ENCODE results near the gene TP53INP2. TPM values are rescaled to one million over a fixed set of nuclear protein-coding genes. Genes with fewer than 3 reads are reported as not detected.
"Not testable (repeated sequence)": the region's sequence is repeated elsewhere in the genome, so short reads cannot be mapped to it uniquely, and the experiment has no call there.

TP53INP2 gene
- total RNA-seq, 1 donor from 2014 or later = 5.8 TPM

DNA sequence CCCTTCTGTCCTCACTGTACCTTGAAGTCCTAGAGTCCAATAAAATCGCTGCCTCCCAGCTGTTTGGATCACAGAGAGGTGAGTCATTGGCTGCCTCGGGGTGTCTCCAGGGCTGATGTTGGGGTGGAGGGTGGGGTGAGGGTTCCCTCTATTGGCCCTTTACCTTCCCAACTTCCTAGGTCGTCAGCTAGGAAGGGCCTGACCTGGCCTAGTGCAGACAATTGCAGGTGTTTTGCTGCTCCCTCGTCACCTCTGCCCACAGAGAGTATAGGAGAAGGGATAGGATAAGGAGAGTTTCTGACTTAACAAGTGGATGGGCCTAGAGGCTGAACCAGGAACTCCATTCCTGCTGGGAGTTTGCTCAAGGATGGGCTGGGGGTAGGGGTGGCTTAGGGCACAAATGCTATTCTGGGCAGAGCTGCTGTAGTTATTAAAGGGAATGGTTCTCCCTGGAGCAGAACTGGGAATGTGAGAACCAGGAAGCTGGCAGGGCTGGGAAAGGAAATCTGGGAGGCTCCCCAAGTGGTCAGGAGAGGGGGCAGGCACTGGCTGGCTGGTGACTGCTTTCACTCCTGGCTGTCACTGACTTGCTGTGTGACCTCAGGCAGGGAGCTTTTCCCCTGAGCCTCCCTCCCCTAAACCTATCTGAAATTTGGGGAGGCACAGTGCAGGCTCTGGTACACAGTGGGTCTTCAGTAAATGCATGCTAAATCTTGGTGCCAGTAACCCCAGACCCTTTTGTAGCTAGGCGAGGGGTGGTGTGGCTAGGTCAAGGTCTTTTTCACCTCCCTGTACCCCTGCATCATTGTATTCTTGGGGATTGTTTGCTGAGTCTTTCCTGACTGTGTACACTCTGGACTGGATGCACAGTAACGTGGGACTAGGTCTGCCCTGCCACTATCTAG lies 1.5 kb downstream of the TP53INP2 start:
- peak; percentile 49 for DNase-seq

DNA sequence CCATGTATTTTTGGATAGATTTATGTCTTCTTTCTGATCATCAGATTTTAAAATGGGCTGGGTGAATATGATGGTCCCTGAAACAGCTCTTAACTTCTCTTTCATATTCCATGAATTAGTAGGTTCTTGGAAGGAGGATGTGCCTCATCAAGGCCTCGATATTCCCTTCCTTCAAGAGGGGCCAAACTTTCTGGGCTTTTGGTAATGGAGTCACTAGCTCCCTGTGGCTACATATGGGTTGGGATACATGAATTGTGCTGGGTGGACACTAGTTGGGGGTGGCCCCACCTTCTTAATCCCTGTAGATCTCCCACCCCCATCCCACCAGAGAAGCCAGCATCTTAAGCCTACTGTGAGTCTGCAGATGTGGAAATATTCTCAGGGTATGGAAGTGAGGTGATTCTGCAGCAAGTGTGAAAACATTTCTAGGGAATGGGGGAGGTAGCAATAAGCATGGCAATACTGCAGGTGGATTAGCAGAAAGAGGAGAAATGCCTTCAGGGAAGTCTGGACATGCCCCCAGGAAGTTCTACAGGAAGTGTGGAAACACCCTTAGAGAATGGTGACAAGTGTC lies 2.2 kb downstream of the TP53INP2 start:
- no peak for DNase-seq

DNA sequence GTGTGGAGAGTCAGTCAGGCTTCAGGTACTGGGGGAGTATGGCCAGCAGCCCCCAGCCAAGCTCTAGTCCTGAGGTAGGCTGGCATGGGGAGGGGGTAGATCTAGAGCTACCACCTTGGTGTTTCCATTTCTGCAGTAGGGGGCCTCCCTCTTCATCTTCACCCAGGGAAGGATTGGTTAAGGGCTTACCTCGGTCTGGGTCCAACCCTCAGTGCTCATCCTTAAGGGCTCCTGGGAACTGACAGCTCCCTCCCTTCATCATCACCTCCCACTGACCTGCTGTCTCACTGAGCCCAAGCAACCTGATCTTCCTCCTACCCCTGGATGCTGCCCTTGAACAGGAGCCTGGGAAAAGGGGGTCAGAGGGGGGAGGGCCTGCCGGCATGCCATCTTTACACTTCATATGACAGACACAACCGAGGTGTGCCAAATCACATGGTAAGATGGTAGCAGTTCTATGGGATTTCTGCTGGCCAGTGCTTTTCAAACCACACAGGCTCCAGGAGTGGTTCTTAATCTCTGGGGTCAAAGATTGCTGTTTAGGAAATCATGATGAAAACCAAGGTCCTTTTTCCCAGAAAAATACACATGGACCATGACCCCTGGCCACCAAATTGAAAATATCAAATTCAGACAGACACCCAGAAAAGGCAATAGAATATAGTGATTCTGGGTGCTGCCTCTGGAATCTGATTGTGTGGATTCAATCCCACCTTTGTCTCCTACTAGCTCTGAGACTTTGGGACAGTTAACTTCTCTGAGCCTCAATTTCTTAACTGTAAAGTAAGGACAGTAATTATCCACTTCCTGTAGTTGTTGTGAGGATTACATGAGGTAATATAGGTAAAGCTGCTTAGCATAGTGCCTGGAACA lies 3.0 kb downstream of the TP53INP2 start:
- DNase-seq = no peak

DNA sequence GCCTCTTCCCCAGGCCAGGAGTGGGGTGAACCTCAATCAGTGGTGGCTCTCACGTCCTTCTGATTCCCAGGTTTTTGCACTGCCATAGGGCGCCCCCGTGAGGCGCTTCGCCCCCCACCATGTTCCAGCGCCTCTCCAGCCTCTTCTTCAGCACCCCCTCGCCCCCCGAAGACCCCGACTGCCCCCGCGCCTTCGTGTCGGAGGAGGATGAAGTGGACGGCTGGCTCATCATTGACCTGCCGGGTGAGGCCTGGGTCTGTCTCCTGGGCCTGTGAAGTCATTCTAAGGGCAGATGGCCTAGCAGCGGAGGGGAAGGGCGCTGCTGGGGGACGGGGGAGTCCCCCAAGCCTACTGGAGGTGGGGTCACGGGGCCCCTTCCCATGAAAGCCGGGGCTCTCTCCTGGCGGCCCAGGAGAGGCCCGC lies 4.5 kb downstream of the TP53INP2 start:
- DNase-seq = peak; percentile 73

DNA sequence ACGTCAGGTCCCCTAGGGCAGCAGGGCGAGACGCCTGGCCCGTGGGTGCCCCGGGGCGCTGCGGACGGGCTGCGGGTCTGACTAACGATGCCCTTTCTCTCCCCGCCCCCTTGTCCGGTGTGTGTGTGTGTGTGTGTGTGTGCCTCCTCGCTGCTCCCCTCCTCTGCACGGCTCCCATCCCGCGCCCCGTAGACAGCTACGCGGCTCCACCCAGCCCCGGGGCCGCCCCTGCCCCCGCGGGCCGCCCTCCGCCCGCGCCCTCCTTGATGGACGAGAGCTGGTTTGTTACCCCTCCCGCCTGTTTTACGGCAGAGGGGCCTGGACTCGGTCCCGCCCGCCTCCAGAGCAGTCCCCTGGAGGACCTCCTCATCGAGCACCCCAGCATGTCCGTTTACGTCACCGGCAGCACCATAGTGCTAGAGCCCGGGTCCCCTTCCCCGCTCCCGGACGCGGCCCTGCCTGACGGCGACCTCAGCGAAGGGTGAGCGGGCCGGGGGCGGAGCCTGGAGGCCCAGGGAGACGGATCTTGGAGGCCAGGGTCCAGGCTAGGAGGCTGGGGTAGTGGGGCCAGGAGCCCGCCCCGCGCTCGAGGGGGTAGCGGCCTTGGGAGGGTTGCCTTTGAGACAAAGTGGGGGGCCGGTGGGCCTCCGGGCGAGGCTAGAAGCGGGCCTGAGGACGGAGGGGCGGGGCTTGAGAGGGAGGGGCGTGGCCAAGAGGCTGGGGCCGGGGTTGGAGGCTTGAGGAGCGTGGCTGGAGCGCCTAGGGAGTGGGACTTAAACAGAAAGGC lies 5.1 kb downstream of the TP53INP2 start:
- peak; percentile 84 for DNase-seq

DNA sequence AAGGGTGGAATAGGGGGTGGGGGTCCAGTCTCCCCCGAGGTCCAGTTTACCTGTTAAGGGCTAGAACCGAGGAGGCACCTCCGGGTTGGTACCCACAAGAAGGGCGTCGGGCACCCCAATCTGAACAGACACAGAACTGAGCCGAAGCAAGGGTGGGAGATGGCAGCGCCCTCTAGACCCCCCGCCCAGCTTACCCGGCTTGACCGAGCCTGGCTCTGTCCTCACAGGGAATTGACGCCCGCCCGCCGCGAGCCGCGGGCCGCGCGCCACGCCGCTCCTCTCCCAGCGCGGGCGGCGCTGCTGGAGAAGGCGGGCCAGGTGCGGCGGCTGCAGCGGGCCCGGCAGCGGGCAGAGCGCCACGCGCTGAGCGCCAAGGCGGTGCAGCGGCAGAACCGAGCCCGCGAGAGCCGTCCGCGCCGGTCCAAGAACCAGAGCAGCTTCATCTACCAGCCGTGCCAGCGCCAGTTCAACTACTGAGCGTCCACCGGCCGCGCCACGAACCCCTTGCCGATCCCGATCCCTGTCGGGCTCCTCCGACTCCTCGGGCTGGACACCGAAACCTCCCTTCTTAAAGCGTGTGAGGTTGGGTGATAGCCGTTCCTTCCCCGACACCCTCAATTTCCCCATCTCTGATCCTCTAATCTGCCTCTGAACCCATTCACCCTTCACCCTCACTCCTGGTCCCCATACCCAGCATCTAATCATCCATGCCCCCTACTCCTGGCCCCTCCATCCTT lies 5.9 kb downstream of the TP53INP2 start:
- DNase-seq = peak; percentile 75

DNA sequence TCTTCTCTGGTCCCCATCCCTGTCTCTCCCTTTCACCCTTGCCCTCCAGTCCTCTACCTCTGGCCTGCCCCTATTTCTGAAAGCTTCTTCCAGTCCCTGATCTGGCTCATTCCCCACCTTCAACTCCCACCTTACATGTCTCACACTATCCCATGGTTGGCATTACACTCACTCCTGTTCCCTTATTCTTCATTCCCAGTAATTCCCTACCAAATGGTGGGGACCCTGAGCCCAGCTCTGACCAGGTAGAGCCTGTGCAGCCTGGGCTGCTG lies 6.4 kb downstream of the TP53INP2 start:
- no peak for DNase-seq

DNA sequence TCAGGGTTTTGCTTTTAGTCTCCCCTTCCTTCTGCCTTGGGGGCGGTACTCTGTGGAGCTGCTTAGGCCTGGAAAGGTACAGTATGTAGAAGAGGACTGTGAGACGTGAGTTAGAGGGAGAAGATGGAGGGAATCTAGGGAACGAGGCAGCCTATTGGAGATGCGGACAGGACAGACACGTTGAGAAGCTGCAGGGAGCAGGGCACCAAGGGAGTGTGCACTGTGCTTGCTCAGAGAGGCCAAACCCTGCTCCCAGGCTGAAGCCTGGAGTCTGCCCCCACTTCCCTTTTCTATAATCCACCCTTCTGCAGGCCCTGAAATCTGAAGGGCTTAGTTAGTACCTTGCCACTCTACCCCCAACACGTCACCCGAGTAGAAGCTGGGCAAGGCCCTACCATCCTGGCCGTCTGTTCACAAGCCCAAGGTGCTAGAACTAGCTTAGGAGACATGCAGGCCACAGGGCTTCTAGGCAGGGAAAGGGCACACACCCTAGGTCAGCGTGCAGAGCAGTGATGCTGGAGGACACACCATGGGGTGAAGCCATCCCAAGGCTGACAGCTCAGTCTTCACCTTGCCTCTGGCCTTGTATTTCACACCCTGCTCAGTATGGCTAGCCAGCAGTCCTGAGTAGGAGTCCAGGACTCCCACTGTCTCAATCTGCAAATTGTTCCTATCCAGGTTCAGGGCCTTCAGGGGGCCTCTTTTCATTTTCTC lies 6.9 kb downstream of the TP53INP2 start:
- no peak for DNase-seq

DNA sequence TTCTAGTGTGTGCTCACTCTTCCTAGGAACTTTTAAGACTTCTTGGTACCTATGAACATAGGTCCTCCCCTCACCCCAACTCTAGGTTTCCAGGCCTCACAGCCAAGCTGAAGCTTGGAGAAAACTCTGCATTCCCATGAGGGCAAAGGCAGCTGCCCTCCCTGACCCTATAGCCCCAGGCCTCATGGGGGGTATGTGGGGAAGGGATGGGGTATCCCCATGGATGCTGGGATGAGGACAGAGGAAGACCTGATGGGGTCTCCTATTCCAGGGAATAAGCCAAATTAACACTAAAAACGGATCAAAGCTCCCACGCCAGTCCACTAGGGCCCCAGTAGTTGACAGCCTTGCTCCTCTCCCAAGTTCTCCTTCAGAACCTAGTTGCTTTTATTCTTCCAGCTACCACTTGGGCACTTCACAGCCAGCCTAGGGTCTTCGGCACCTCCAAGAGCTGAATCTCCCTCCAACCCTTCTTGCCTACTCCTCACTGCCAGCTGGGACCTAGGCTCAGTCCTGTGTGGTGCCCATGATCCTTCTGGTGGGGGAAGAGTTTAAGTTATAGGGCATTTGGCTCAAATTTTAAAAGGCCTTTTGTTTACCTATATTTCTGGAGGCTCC lies 7.8 kb downstream of the TP53INP2 start:
- DNase-seq = no peak

DNA sequence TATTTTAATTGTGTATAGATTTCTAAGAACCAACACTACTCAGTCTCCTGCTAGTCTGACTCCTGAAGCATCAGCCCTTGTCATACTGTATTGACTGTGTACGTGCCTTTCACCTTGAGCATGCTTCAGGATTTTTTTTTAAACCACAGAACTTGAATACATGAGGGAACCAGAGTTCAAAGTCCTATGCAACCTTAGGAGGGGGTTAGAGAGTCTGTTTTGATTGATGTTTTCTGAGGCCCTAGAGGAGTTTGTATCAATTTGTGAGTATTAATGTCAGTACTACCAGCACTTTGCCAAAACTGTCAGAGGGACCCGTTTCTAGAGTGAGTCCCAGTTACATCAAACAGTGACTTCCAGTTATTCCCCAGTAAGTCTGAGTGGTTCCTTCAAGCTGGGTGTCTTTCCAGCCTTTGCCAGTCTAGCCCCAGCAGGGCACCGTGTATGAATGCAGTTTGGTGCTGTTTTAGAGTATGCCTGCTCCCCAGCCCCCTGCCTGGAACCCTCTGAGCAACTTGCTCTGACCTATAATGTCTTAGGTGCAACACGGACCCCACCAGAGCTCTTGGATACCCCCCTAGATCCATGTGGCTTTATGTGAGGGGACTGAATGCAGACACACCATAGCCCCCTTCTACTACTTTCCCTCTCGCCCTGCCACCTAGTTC lies 8.5 kb downstream of the TP53INP2 start:
- no peak for DNase-seq

DNA sequence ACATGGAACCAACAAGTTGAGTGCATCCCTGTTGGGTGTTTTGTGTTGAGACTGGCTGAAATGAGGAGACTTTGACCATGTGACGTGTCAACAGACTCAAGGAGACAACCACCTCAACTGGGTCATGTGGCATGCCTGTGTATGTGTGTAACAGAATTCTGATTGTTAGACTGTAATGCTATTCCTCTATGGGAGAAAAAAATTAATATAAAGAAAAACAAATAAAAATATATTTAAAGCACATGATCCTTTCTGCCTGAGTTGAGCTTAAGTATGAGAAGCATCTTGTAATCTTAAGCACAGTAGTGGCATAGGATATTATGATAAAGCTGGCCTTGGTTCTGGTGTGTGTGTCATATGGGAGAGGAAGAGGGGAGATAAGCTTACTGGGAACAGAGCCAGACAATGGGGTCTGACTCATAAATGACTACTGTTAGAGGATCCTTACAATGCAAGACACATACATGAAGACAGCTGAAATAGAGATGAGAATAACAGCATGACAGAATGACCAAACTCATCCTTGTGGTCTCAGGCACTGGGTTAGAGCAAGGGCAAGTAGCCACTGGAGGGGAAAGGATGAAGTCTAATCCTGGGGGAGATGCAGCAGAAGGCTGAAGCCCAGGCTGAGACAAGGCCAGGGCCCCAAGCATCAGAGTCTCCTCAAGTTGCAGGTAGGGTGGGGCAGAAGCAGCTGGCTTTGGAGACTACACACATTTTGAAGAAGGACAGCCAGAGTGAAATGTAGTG lies 9.2 kb downstream of the TP53INP2 start:
- DNase-seq = peak; percentile 96

DNA sequence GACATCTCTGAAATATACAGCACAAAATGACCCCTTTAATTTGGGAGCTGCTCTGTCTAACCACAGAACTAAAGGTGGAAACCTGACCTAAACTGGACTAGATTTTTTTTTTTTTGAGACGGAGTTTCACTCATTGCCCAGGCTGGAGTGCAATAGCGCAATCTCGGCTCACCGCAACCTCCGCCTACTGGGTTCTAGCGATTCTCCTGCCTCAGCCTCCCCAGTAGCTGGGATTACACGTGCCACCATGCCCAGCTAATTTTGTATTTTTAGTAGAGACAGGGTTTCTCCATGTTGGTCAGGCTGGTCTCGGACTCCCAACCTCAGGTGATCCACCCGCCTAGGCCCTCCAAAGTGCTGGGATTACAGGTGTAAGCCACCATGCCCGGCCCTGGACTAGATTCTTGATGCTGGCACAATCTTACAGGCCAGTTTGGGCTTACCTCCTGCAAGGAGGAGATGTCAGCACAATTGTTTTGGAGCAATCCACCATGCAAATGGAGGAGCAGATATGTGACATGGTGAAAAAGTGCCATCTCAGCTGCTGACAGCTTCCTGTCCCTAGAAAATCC lies 9.9 kb downstream of the TP53INP2 start:
- not testable (repeated sequence) for DNase-seq

DNA sequence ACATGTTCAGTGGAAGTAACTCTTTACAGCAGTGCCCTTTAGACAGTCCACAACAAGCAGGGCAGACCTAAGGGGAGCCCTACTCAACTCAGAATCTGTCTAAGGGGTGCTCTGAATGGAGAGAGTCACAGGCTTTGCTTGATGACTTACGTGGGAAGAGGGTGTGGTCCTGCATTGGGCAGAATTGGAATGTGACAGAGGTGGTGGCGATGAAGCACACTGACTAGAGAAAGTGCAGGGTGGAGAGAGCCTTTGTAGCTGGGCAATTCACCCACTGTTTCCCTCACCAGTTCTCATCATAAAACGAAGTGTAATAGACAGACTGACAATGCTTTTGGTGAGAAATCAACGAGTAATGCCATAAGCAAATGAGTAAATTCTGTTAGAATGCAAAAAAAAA lies 11.2 kb downstream of the TP53INP2 start:
- DNase-seq = no peak

DNA sequence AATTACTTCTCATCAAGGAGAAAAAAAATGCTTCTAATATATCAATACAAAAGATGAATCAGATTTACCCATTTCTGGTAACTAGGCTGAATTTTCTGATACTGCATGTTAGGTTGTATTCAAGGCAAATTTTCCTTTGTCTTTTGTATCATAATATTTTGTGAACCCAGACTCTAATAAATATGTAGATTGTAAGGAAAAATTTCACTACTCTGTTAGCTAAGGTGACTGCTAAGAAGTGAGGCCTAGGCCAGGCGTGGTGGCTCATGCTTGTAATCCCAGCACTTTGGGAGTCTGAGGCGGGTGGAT lies 12.7 kb downstream of the TP53INP2 start:
- no peak for DNase-seq

DNA sequence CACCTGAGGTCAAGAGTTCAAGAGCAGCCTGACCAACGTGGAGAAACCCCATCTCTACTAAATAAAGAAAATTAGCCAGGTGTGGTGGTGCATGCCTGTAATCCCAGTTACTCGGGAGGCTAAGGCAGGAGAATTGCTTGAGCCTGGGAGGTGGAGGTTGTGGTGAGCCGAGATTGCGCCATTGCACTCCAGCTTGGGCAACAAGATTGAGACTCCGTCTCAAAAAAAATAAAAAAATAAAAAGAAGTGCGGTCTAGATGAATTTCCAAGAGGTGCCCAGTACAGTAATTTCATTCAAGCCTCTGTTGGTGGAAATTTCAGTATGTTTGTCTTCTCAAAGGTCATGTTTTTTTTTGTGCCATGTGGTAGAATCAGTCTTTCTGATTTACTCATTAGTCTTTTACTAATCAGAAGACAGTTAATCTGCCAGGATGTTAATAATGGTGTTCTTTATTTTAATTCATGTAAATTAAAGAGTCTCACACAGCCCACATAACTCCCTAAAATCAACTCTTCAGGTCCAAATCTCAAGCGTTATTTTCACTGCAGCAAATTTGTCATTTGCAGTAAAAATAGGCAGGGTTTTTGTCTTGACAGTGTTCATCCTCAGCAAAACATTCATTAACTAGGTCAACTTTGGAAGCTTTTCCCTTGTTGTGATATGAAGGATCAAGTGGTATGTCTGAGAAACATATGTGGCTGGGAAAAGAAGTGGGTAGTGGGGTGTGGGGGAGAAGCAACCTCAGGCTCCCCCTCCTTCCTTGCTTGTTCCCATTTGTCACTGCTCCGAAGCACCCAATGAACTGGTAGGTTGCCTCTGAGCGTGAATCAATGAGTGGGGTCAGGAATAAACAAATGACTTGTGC lies 13.3 kb downstream of the TP53INP2 start:
- no peak for DNase-seq

DNA sequence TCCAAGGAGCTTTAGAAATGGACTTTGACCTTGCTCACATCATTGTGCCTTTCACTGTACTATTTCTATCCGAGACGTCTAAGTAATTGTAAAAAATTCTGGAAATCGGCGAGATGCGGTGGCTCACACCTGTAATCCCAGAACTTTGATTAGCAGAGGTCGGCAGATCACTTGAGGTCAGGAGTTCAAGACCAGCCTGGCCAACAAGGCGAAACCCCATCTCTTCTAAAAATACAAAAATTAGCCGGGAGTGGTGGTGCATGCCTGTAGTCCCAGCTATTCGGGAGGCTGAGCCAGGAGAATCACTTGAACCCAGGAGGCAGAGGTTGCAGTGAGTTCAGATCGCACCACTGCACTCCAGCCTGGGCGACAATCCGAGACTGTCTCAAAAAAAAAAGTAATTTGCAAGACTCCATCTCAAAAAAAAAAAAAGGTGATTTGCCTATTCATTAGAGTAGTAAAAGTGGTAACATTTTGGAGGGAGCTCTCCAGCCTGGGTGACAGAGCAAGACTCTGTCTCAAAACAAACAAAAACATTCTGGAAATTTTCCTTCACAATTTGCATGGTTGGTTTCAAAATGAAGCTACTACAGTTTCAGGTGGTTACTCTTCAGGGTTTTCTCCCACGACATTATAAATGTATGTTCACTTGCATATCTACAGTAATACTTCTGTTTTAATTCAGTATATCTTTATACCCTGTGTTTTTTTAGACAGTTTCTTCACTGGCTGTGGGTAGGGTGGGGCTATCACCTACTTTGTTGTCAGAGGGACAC lies 15.3 kb downstream of the TP53INP2 start:
- not testable (repeated sequence) for DNase-seq

DNA sequence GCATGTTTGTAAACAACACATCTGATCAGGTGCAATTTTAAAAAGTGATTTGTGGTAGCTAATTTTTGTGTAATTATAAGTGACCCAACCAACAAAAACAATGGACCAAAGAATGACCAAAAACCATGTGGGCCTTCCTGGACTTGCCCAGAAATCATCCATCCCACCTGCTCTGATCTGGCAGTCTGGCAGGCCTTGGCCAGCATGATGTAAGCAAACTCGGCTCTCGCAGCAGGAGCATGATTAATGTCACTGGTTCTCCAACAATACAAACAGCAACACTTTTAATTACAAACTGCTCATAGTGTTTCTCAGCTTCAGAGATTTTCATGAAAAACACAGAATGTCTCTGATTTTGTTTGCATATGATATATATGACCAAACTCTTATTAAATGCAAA lies 16.1 kb downstream of the TP53INP2 start:
- DNase-seq = peak; percentile 23

Data from dermis blood vessel endothelial cell (primary cell).